SK-N-SH (cell line): ENCODE results near the gene LRCH2. TPM values are rescaled to one million over a fixed set of nuclear protein-coding genes. Genes with fewer than 3 reads are reported as not detected.

Experiments used
- CTCF ChIA-PET: fragments of 300-600, 350-600 bp; formaldehyde crosslinking; extraction: SDS; loops from one replicate; lab custom pipeline; 2021; lab: Yijun Ruan, JAX
- POLR2A ChIA-PET: fragments of 350-600 bp; sonication (Branson Sonifier 250); formaldehyde crosslinking; extraction: SDS; loops from one replicate; lab custom pipeline; 2020; ENCODE audit warnings: antibody characterized with exemption, inconsistent platforms; lab: Yijun Ruan, JAX
- DNase-seq: peaks from one replicate; pipeline ENCODE4 v3.0.0; 2012
- H2AFZ ChIP-seq: fragments of 200-600 bp; sonication (generic); 2 replicates; pipeline ENCODE4 v1.8.1; 2016; ENCODE audit warnings: antibody characterized with exemption, mild to moderate bottlenecking, low read depth
- H3F3A ChIP-seq: fragments of 200-600 bp; sonication (generic); replicated peaks from 2 replicates; pipeline ENCODE3; 2016; ENCODE audit warnings: antibody characterized with exemption, mild to moderate bottlenecking; ENCODE audit not compliant: insufficient read depth
- H3K27ac ChIP-seq, 2 experiments: fragments of 200-500 bp in 1 of 2; fragments of 200-600 bp in 1 of 2; sonication (Bioruptor generic) in 1 of 2; sonication (generic), shearing (Covaris generic) in 1 of 2; 2 replicates each; pipeline versions ENCODE4 v1.5.1 to v1.6.1; 2014 to 2016; ENCODE audit warnings: low read depth in 2 of 2, inconsistent platforms in 1 of 2, low read length in 1 of 2, mild to moderate bottlenecking in 1 of 2, mixed read lengths in 1 of 2
- H3K27me3 ChIP-seq: fragments of 200-600 bp; sonication (generic), shearing (Covaris generic); 2 replicates; pipeline ENCODE4 v1.6.1; 2016; ENCODE audit warnings: mixed run types; ENCODE audit not compliant: insufficient read depth
- H3K36me3 ChIP-seq, 2 experiments: fragments of 200-500 bp in 1 of 2; fragments of 200-600 bp in 1 of 2; sonication (Bioruptor generic) in 1 of 2; sonication (generic) in 1 of 2; replicated peaks in 1 of 2; 2 replicates each; pipeline versions ENCODE3 to v1.5.1; 2014 to 2016; ENCODE audit warnings: low read length in 1 of 2, mild to moderate bottlenecking in 1 of 2; ENCODE audit not compliant: insufficient read depth in 2 of 2, control insufficient read depth in 1 of 2
- H3K4me1 ChIP-seq, 2 experiments: fragments of 200-500 bp in 1 of 2; fragments of 200-600 bp in 1 of 2; sonication (Bioruptor generic) in 1 of 2; sonication (generic), shearing (Covaris generic) in 1 of 2; 2 replicates each; pipeline versions ENCODE4 v1.5.1 to v1.6.1; 2014 to 2016; ENCODE audit warnings: low read depth in 1 of 2, low read length in 1 of 2, mixed run types in 1 of 2; ENCODE audit not compliant: insufficient read depth in 2 of 2, control insufficient read depth in 1 of 2
- H3K4me2 ChIP-seq: fragments of 200-600 bp; sonication (generic), shearing (Covaris generic); 2 replicates; pipeline ENCODE4 v1.6.1; 2017; ENCODE audit warnings: mixed run types
- H3K4me3 ChIP-seq, 2 experiments: fragments of 200-500 bp in 1 of 2; fragments of 200-600 bp in 1 of 2; sonication (Bioruptor generic) in 1 of 2; sonication (generic), shearing (Covaris generic) in 1 of 2; 2 replicates each; pipeline versions ENCODE4 v1.5.1 to v1.8.1; 2014 to 2016; ENCODE audit warnings: low read depth in 2 of 2, inconsistent platforms in 1 of 2, low read length in 1 of 2, mild to moderate bottlenecking in 1 of 2, mixed read lengths in 1 of 2, moderate library complexity in 1 of 2
- H3K79me2 ChIP-seq: fragments of 200-600 bp; sonication (generic); 2 replicates; pipeline ENCODE4 v1.8.1; 2017; ENCODE audit warnings: mild to moderate bottlenecking; ENCODE audit not compliant: insufficient read depth
- H3K9ac ChIP-seq: fragments of 200-600 bp; sonication (generic); 2 replicates; pipeline ENCODE4 v1.6.1; 2017; ENCODE audit warnings: mixed run types
- H3K9me2 ChIP-seq: fragments of 200-600 bp; sonication (generic); 2 replicates; pipeline ENCODE4 v1.6.1; 2017; ENCODE audit warnings: mixed run types
- H3K9me3 ChIP-seq: fragments of 200-600 bp; sonication (generic); 2 replicates; pipeline ENCODE4 v1.6.1; 2017; ENCODE audit warnings: mixed run types, mild to moderate bottlenecking, moderate library complexity
- H4K20me1 ChIP-seq: fragments of 200-600 bp; sonication (generic); 2 replicates; pipeline ENCODE4 v1.6.1; 2017; ENCODE audit warnings: mild to moderate bottlenecking, mixed run types; ENCODE audit not compliant: insufficient read depth
- CTCF ChIP-seq: fragments of 200-600 bp; sonication (generic); IDR thresholded peaks from 2 replicates; pipeline ENCODE4 v1.6.1; 2017; ENCODE audit warnings: antibody characterized with exemption, mild to moderate bottlenecking, moderate library complexity
- ELF1 ChIP-seq: IDR thresholded peaks from 2 replicates; pipeline ENCODE4 v1.4.0; 2012
- EP300 ChIP-seq, 2 experiments: IDR thresholded peaks; 2 replicates each; pipeline versions ENCODE4 v1.4.0 to v1.6.1; 2012; ENCODE audit warnings: borderline replicate concordance in 1 of 2, low read depth in 1 of 2, low read length in 1 of 2
- EZH2phosphoT487 ChIP-seq: fragments of 200-600 bp; sonication (generic); IDR thresholded peaks from 2 replicates; pipeline ENCODE4 v1.6.1; 2017; ENCODE audit warnings: low read depth, mixed run types, mild to moderate bottlenecking, antibody characterized with exemption, moderate library complexity, borderline replicate concordance
- FOSL2 ChIP-seq: IDR thresholded peaks from 2 replicates; pipeline ENCODE4 v1.4.0; 2012; ENCODE audit warnings: low read depth, mild to moderate bottlenecking, moderate library complexity, borderline replicate concordance
- FOXJ3 ChIP-seq: sonication (generic); formaldehyde crosslinking; IDR thresholded peaks from 2 replicates; pipeline ENCODE4 v1.5.1; 2020; ENCODE audit warnings: mild to moderate bottlenecking, missing genetic modification reagents
- FOXM1 ChIP-seq: IDR thresholded peaks from 2 replicates; pipeline ENCODE4 v1.4.0; 2012; ENCODE audit warnings: low read depth, mild to moderate bottlenecking
- IRF3 ChIP-seq: fragments of 150-350 bp; IDR thresholded peaks from 2 replicates; pipeline ENCODE4 v1.6.1; 2016; ENCODE audit warnings: mild to moderate bottlenecking, low read depth, low read length
- MXI1 ChIP-seq: IDR thresholded peaks from 2 replicates; pipeline ENCODE4 v1.6.1; 2012; ENCODE audit warnings: mild to moderate bottlenecking, low read depth, low read length, improper control_type of control experiment
- NRF1 ChIP-seq: IDR thresholded peaks from 2 replicates; pipeline ENCODE4 v1.6.1; 2012; ENCODE audit warnings: low read depth, mild to moderate bottlenecking, low read length
- PBX3 ChIP-seq: IDR thresholded peaks from 2 replicates; pipeline ENCODE4; 2012
- POLR2AphosphoS5 ChIP-seq: IDR thresholded peaks from 2 replicates; pipeline ENCODE4 v1.6.1; 2012; ENCODE audit warnings: low read depth, low read length
- RAD21 ChIP-seq: IDR thresholded peaks from 2 replicates; pipeline ENCODE4 v1.6.1; 2012; ENCODE audit warnings: mild to moderate bottlenecking, low read length
- RCOR1 ChIP-seq: fragments of 150-350 bp; IDR thresholded peaks from 2 replicates; pipeline ENCODE4 v1.6.1; 2017; ENCODE audit warnings: antibody characterized with exemption, low read length
- RFX5 ChIP-seq: IDR thresholded peaks from 2 replicates; pipeline ENCODE4 v1.6.1; 2012; ENCODE audit warnings: mild to moderate bottlenecking, improper control_type of control experiment, low read length
- SIN3A ChIP-seq: IDR thresholded peaks from 2 replicates; pipeline ENCODE4 v1.6.1; 2012; ENCODE audit warnings: low read depth, mild to moderate bottlenecking, low read length, moderate library complexity, borderline replicate concordance
- TAF1 ChIP-seq: IDR thresholded peaks from 2 replicates; pipeline ENCODE4 v1.6.1; 2012; ENCODE audit warnings: low read depth, mild to moderate bottlenecking, low read length, moderate library complexity, borderline replicate concordance
- TEAD4 ChIP-seq: IDR thresholded peaks from 2 replicates; pipeline ENCODE4 v1.4.0; 2012; ENCODE audit warnings: mild to moderate bottlenecking, borderline replicate concordance; ENCODE audit not compliant: insufficient read depth
- USF2 ChIP-seq: fragments of 150-350 bp; IDR thresholded peaks from 2 replicates; pipeline ENCODE4 v1.6.1; 2017; ENCODE audit warnings: antibody characterized with exemption, low read length, low read depth, borderline replicate concordance
- WGBS: methylation state at CpG from one replicate; pipeline ENCODE4 v1.1.6; 2017; ENCODE audit warnings: low lambda C conversion rate; 5-methylcytosine and 5-hydroxymethylcytosine counted together
- polyA plus RNA-seq, 3 experiments: library from polyadenylated mRNA; depleted of rRNA; stranded (reverse); fragments of >200 nt; gene quantifications; 2 replicates each; pipeline ENCODE4 v1.2.3, GENCODE V29; 2012
- TF ChIP-seq, protein P1 (sequence below): IDR thresholded peaks from 2 replicates; pipeline ENCODE4 v1.4.0; 2012; ENCODE audit warnings: low read depth, borderline replicate concordance

LRCH2 gene
- polyA plus RNA-seq, 1 of the 3 experiments (the other 2 are of a cell fraction), result 1.7 TPM

DNA sequence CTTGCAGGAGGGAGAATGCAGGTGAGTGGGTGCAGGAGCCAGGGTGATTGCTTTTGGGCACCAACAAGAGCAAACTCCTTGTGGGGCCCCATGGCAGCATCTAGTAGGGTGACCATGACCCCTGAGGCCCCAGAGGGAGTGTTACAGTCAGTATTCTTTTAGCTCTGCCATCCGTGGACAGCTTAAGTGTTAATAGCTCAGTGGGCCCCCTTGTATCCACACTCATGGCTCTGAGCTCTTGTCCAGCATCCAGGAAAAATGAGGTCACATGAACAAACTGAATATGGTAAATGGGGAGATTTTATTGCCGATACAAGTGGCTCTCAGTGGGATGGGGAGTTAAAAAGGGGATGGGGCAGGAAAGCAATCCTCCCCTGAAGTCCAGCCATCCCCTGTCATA, 27.3 kb upstream of the LRCH2 start:
- no peaks in the 10 kb centered on the region for H3K9me3 ChIP-seq
- WGBS, result 40% methylated on average over 2 of the region's 2 CpGs
- no peak overlapping the region for H3K4me3 ChIP-seq
- H3K9me2 ChIP-seq, result no peaks in the 10 kb centered on the region
- H3K27me3 ChIP-seq, result no peaks in the 10 kb centered on the region
- ChIA-PET POLR2A (no interaction called here), CTCF (no interaction called here)
- no peak overlapping the region for H3K9ac ChIP-seq
- no peak for DNase-seq
- no peaks in the 10 kb centered on the region for H3F3A ChIP-seq
- TF ChIP-seq PBX3 (no peak), FOXM1 (no peak), NRF1 (no peak), ELF1 (no peak), RFX5 (no peak), TAF1 (no peak), FOXJ3 (CRISPR knock-in tag) (no peak), SIN3A (no peak), RCOR1 (no peak), POLR2AphosphoS5 (no peak)
- H3K79me2 ChIP-seq, result no peaks in the 10 kb centered on the region
- H4K20me1 ChIP-seq, result no peaks in the 10 kb centered on the region
- no peak overlapping the region for H3K27ac ChIP-seq
- no peaks in the 10 kb centered on the region for H3K4me1 ChIP-seq
- H2AFZ ChIP-seq, result no peak overlapping the region
- no peak overlapping the region for H3K4me2 ChIP-seq
- no peaks in the 10 kb centered on the region for H3K36me3 ChIP-seq

DNA sequence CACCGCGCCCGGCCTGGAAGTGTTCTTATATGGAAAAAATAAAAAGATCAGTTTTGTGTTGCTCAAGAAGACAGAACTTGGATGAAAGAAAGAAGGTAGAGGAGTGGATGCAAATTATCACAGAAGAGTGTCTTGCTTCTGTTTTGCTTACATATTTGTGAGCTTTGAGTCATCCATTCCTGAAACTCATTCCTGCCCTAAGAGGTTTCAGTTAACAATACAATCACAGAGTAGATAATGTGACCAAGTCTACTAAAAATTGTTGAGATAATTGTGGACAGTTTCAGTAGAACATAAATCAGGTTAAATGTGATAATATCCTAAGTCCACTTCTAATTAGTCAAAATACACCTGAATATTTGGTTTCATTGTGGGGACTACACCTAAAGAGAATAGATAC, 26.4 kb upstream of the LRCH2 start:
- H2AFZ ChIP-seq, result no peak overlapping the region
- H3K4me1 ChIP-seq, result no peaks in the 10 kb centered on the region
- no peaks in the 10 kb centered on the region for H3K79me2 ChIP-seq
- ChIA-PET POLR2A (no interaction called here), CTCF (no interaction called here)
- H3K9ac ChIP-seq, result no peak overlapping the region
- H3K27me3 ChIP-seq, result no peaks in the 10 kb centered on the region
- no peaks in the 10 kb centered on the region for H3F3A ChIP-seq
- no peak for DNase-seq
- H3K36me3 ChIP-seq, result no peaks in the 10 kb centered on the region
- WGBS, result 59% methylated on average over 3 of the region's 3 CpGs
- no peaks in the 10 kb centered on the region for H3K9me2 ChIP-seq
- H3K27ac ChIP-seq, result no peak overlapping the region
- no peaks in the 10 kb centered on the region for H4K20me1 ChIP-seq
- no peak overlapping the region for H3K4me3 ChIP-seq
- no peak overlapping the region for H3K4me2 ChIP-seq
- H3K9me3 ChIP-seq, result no peaks in the 10 kb centered on the region
- TF ChIP-seq, protein P1, sequence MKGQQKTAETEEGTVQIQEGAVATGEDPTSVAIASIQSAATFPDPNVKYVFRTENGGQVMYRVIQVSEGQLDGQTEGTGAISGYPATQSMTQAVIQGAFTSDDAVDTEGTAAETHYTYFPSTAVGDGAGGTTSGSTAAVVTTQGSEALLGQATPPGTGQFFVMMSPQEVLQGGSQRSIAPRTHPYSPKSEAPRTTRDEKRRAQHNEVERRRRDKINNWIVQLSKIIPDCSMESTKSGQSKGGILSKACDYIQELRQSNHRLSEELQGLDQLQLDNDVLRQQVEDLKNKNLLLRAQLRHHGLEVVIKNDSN, result no peak
- no peak for TF ChIP-seq NRF1
- no peak for TF ChIP-seq IRF3
- TF ChIP-seq CTCF, result no peak
- no peak for TF ChIP-seq TEAD4
- no peak for TF ChIP-seq SIN3A
- no peak for TF ChIP-seq RFX5
- no peak for TF ChIP-seq MXI1
- no peak for TF ChIP-seq RAD21
- no peak for TF ChIP-seq PBX3
- TF ChIP-seq EZH2phosphoT487, result no peak
- TF ChIP-seq FOSL2, result no peak
- no peak for TF ChIP-seq RCOR1
- TF ChIP-seq EP300 (IDR thresholded peaks at IDR 0.05; ENCODE audit: borderline replicate concordance in 1 of 2, low read depth in 1 of 2, low read length in 1 of 2), result no peak
- no peak for TF ChIP-seq FOXM1
- TF ChIP-seq USF2, result no peak
